ENCODE measurements around the gene MED31. TPM values are rescaled to one million over a fixed set of nuclear protein-coding genes. Genes with fewer than 3 reads are reported as not detected.
A peak's percentile ranks its signal among the peaks of the same experiment; 100 is the strongest.

Gene MED31
- total and polyA plus RNA-seq, 12 donors, result 8.0 to 69.1 (median 22.0) TPM

GRCh38 chr17:6605142-6605541, 46.3 kb downstream of the MED31 start:
- WGBS, 4 donors, result 80 to 100% (median 92%) methylated on average over 1 to 6 of the region's 6 CpGs
- TF ChIP-seq CTCF (IDR thresholded peaks at IDR 0.05) (no peak), POLR2A (IDR thresholded peaks at IDR 0.05) (no peak)
- Histone ChIP-seq H3K9me3 (replicated peaks in 1 of 3) (no peaks in the 10 kb centered on the region), H3K27ac (no peak overlapping the region), H3K36me3 (replicated peaks in 1 of 2) (peaks cover 0 to 59% of the 10 kb centered on the region in 2 donors), H3K4me3 (no peak overlapping the region), H3K27me3 (no peaks in the 10 kb centered on the region), H3K4me1 (replicated peaks in 1 of 2) (no peaks in the 10 kb centered on the region)
- intact Hi-C loops (cut with DNase I), result no loop called here
- DNase-seq, result no peak

- WGBS, 4 donors, result 68 to 89% (median 78%) methylated on average over 3 of the region's 3 CpGs
- Histone ChIP-seq H3K4me1 (replicated peaks in 1 of 2) (peaks cover 0 to 11% of the 10 kb centered on the region in 2 donors), H3K27ac (no peak overlapping the region), H3K9me3 (replicated peaks in 1 of 3) (no peaks in the 10 kb centered on the region), H3K4me3 (no peak overlapping the region), H3K27me3 (no peaks in the 10 kb centered on the region), H3K36me3 (replicated peaks in 1 of 2) (peaks cover 0 to 46% of the 10 kb centered on the region in 2 donors)
- intact Hi-C loops (cut with DNase I), result no loop called here
- TF ChIP-seq POLR2A (IDR thresholded peaks at IDR 0.05) (no peak), CTCF (IDR thresholded peaks at IDR 0.05) (no peak)
- peak in 5 of 7 donors; percentile 18 to 47 (median 30) for DNase-seq
These were observed 47.6 kb downstream of the MED31 start for GRCh38 chr17:6603744-6604325.

GRCh38 chr17:6602141-6602540, 49.3 kb downstream of the MED31 start:
- WGBS, 4 donors, result 90 to 96% (median 92%) methylated on average over 2 of the region's 2 CpGs
- intact Hi-C loops (cut with DNase I), result no loop called here
- Histone ChIP-seq H3K36me3 (replicated peaks in 1 of 2) (peaks cover 0 to 29% of the 10 kb centered on the region in 2 donors), H3K9me3 (replicated peaks in 1 of 3) (no peaks in the 10 kb centered on the region), H3K27me3 (no peaks in the 10 kb centered on the region), H3K27ac (no peak overlapping the region), H3K4me3 (no peak overlapping the region), H3K4me1 (replicated peaks in 1 of 2) (peaks cover 5 to 23% of the 10 kb centered on the region in 2 donors)
- TF ChIP-seq POLR2A (IDR thresholded peaks at IDR 0.05) (no peak), CTCF (IDR thresholded peaks at IDR 0.05) (no peak)
- DNase-seq, result no peak

GRCh38 chr17:6599364-6599763, 52.0 kb downstream of the MED31 start:
- TF ChIP-seq CTCF (IDR thresholded peaks at IDR 0.05) (no peak), POLR2A (IDR thresholded peaks at IDR 0.05) (no peak)
- Histone ChIP-seq H3K36me3 (replicated peaks in 1 of 2) (peaks cover 0 to 19% of the 10 kb centered on the region in 2 donors), H3K4me1 (replicated peaks in 1 of 2) (peaks cover 5 to 36% of the 10 kb centered on the region in 2 donors), H3K27me3 (no peaks in the 10 kb centered on the region), H3K27ac (peak overlapping the region in 2 of 5 donors; percentile 11 to 27), H3K4me3 (no peak overlapping the region), H3K9me3 (replicated peaks in 1 of 3) (no peaks in the 10 kb centered on the region)
- DNase-seq, result no peak
- intact Hi-C loops (cut with DNase I), result no loop called here

All from adrenal gland (tissue), 12 donors.